PC-9 (cell line): ENCODE measurements around the gene SLIT1. TPM values are rescaled to one million over a fixed set of nuclear protein-coding genes. Genes with fewer than 3 reads are reported as not detected.

ENCODE experiments used
- BruUV-seq: library from RNA; stranded (reverse); fragments of 400-500 nt; replicated peaks from 2 replicates; lab custom pipeline; 2021; lab: Mats Ljungman, UMichigan
- CTCF ChIA-PET: fragments of 300-600 bp; sonication (Branson Sonifier 250); formaldehyde crosslinking; loops from one replicate; lab custom pipeline; 2022; ENCODE audit warnings: antibody characterized with exemption; lab: Charles Lee
- POLR2A ChIA-PET: fragments of 300-600 bp; sonication (Branson Sonifier 250); formaldehyde crosslinking; loops from one replicate; lab custom pipeline; 2022; ENCODE audit warnings: antibody characterized with exemption; ENCODE audit not compliant: unreplicated experiment; lab: Charles Lee
- DNase-seq, 2 experiments: peaks; one replicate each; pipeline versions ENCODE4 v3.0.0 to v3.0.0-alpha.2; 2015 to 2022; ENCODE audit warnings: mixed read lengths in 1 of 2
- H2AFZ ChIP-seq: fragments of 200-600 bp; sonication (generic); 2 replicates; pipeline ENCODE4 v1.8.1; 2017; ENCODE audit warnings: antibody characterized with exemption
- H3F3A ChIP-seq: fragments of 200-600 bp; sonication (generic); 2 replicates; pipeline ENCODE4 v1.8.1; 2017; ENCODE audit warnings: antibody characterized with exemption, mild to moderate bottlenecking, low read depth; ENCODE audit not compliant: insufficient read depth
- H3K27ac ChIP-seq: fragments of 200-600 bp; sonication (generic); 2 replicates; pipeline ENCODE4 v1.6.1; 2016; ENCODE audit warnings: mixed run types
- H3K27me3 ChIP-seq: fragments of 200-600 bp; sonication (generic); 2 replicates; pipeline ENCODE4 v1.6.1; 2016; ENCODE audit warnings: low read depth, mixed run types; ENCODE audit not compliant: insufficient read depth
- H3K36me3 ChIP-seq: fragments of 200-600 bp; sonication (generic); 2 replicates; pipeline ENCODE4 v1.6.1; 2016; ENCODE audit warnings: low read depth, mixed run types
- H3K4me1 ChIP-seq: fragments of 200-600 bp; sonication (generic); replicated peaks from 2 replicates; pipeline ENCODE4 v1.6.1; 2016; ENCODE audit warnings: mixed run types; ENCODE audit not compliant: insufficient read depth
- H3K4me2 ChIP-seq: fragments of 200-600 bp; sonication (generic); 2 replicates; pipeline ENCODE4 v1.6.1; 2017; ENCODE audit warnings: mixed run types
- H3K4me3 ChIP-seq: fragments of 200-600 bp; sonication (generic); 2 replicates; pipeline ENCODE4 v1.6.1; 2016; ENCODE audit warnings: mixed run types
- H3K79me2 ChIP-seq: fragments of 200-600 bp; sonication (generic); 2 replicates; pipeline ENCODE4 v1.6.1; 2017; ENCODE audit warnings: low read depth, mixed run types
- H3K9me2 ChIP-seq: fragments of 200-600 bp; sonication (generic); 2 replicates; pipeline ENCODE4 v1.8.1; 2017; ENCODE audit warnings: mild to moderate bottlenecking; ENCODE audit not compliant: insufficient read depth
- H3K9me3 ChIP-seq: fragments of 200-600 bp; sonication (generic); 2 replicates; pipeline ENCODE4 v1.8.1; 2016; ENCODE audit warnings: low read depth; ENCODE audit not compliant: insufficient read depth
- H4K20me1 ChIP-seq: fragments of 200-600 bp; sonication (generic); 2 replicates; pipeline ENCODE4 v1.8.1; 2017; ENCODE audit not compliant: insufficient read depth
- CTCF ChIP-seq: fragments of 200-600 bp; sonication (generic); conservative IDR thresholded peaks from 2 replicates; pipeline ENCODE4 v1.6.1; 2017; ENCODE audit warnings: mixed run types, antibody characterized with exemption, mild to moderate bottlenecking, moderate library complexity
- EZH2 ChIP-seq: fragments of 200-600 bp; sonication (generic); IDR thresholded peaks from 2 replicates; pipeline ENCODE4 v1.8.0; 2017; ENCODE audit warnings: antibody characterized with exemption, low read depth
- intact Hi-C: fragments of 100-400 bp; cut with micrococcal nuclease; formaldehyde crosslinking; loops from one replicate; pipeline ENCODE4 v1.10.0; 2022; ENCODE audit not compliant: unreplicated experiment
- total RNA-seq: library from RNA; stranded (reverse); gene quantifications from 2 replicates; pipeline ENCODE4 v1.2.3, GENCODE V29; 2021

SLIT1 gene
- total RNA-seq, 1 experiment from 2014 or later = not detected

DNA sequence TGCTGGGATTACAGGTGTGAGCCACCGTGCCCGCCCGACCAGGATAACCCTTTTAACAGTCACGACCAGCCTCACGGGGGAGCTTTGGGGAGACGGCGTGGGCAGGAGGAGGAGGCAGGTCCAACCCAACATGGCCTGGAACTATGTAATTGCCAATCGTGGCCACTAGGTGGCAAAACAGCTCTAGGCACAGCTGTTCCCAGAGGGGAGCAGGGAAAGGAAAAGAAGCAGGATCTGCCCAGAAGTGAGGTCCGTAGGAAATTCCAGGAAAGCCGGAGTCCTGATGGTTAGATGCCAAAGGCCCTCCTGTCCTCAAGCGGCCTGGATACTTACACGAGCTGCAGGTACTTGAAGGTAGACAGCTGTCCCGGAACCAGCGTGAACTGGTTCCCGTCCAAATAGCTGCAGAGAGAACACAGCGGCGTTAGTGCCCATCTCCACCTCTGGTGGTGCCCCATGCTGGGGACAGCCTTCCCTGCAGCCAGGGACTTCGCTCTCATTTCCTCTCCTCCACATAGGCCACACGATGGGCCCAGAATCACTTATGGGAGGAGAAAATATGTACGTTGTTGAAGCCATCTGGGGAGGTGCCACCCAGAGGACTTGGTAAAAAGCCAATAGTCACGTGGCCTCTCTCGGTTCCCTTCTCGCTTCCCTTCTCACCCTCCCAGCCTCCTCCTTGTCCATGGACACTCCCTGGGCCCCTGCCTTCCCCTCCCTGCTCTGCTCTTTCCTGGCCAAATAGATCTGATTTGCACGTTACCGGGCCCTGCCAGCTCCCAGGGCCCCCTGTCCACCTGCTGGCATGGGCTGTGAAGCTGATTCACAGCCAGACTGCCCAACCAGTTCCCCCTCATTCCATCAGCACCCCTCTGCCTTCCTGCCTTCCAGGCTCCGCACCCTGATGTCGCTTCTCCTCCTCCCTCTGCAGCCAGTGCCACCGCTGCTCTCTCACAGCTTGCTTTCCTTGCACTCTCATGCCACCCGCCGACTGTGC, 148.1 kb downstream of the SLIT1 start:
- ChIA-PET CTCF (interaction anchor here (0.6 to 2.1 kb wide), 9 partner anchors 10 to 698 kb away, joined by 3 to 13 read pairs (median 3); no protein-coding TSS in a partner anchor), POLR2A (interaction anchor here (0.6 kb wide), 2 partner anchors 36 to 405 kb away, joined by 4 to 6 read pairs; no protein-coding TSS in a partner anchor)
- intact Hi-C loops = loop anchor here (1.0 to 5.0 kb wide), 5 partner anchors 35 to 660 kb away; partner anchors contain the start of gene LCOR
- TF ChIP-seq EZH2 (no peak), CTCF (peak; percentile 85)
- Histone ChIP-seq H3K27me3 (no peaks in the 10 kb centered on the region), H3K9me3 (no peaks in the 10 kb centered on the region), H4K20me1 (no peaks in the 10 kb centered on the region), H3K4me3 (peak overlapping the region; percentile 52; the same call in 1 of the 2 replicates), H3K4me1 (peaks cover 13% of the 10 kb centered on the region), H3K79me2 (no peaks in the 10 kb centered on the region), H3K9me2 (no peaks in the 10 kb centered on the region), H3K36me3 (no peaks in the 10 kb centered on the region), H3K27ac (0 out of 2 replicates have a peak overlapping the region, but pooled peaks have one; percentile 41), H3F3A (no peaks in the 10 kb centered on the region), H2AFZ (peak overlapping the region; percentile 72), H3K4me2 (peak overlapping the region; percentile 86)
- BruUV-seq = no TSS peak
- DNase-seq = peak; percentile 75 to 79

- no TSS peak for BruUV-seq
- H3K4me1 ChIP-seq = peaks cover 13% of the 10 kb centered on the region
- CTCF ChIA-PET = interaction anchor here (2.1 kb wide), 1 partner anchor 11 kb away, joined by 11 read pairs; no protein-coding TSS in a partner anchor
These were observed 150.6 kb downstream of the SLIT1 start for GRCh38 chr10:97034958-97035769.

More at GRCh38 chr10:97034958-97035769, 150.6 kb downstream of the SLIT1 start:
- TF ChIP-seq CTCF (no peak), EZH2 (no peak)
- H3K9me3 ChIP-seq = no peaks in the 10 kb centered on the region
- no peaks in the 10 kb centered on the region for H3K9me2 ChIP-seq
- H3K36me3 ChIP-seq = no peaks in the 10 kb centered on the region
- H3K4me3 ChIP-seq = no peak overlapping the region
- no peak overlapping the region for H3K4me2 ChIP-seq
- H3K79me2 ChIP-seq = no peaks in the 10 kb centered on the region
- POLR2A ChIA-PET = no interaction called here
- no peaks in the 10 kb centered on the region for H3K27me3 ChIP-seq
- no peaks in the 10 kb centered on the region for H3F3A ChIP-seq
- H4K20me1 ChIP-seq = no peaks in the 10 kb centered on the region
- no peak overlapping the region for H3K27ac ChIP-seq
- no peak overlapping the region for H2AFZ ChIP-seq
- no peak for DNase-seq
- intact Hi-C loops = loop anchor here (5.0 kb wide), 2 partner anchors 203 to 658 kb away; partner anchors contain the start of gene LCOR
